ENCODE measurements around the gene CLSTN2. TPM values are rescaled to one million over a fixed set of nuclear protein-coding genes. Genes with fewer than 3 reads are reported as not detected.

CLSTN2 gene
- total RNA-seq, 1 experiment from 2014 or later, result 0.02 TPM

- intact Hi-C loops (cut with micrococcal nuclease), result no loop called here
- no peak for DNase-seq (ENCODE audit: low read depth, low spot score)
- Histone ChIP-seq H3K4me2 (ENCODE audit: low read length) (no peak overlapping the region), H3K4me1 (ENCODE audit: control insufficient read depth in 1 of 2, insufficient read depth in 2 of 2, low read length in 2 of 2) (no peaks in the 10 kb centered on the region), H4K20me1 (ENCODE audit: insufficient read depth) (no peaks in the 10 kb centered on the region), H3K36me3 (ENCODE audit: control insufficient read depth in 1 of 2, insufficient read depth in 2 of 2, low read length in 2 of 2) (no peaks in the 10 kb centered on the region), H3K27ac (ENCODE audit: low read depth, low read length) (no peak overlapping the region), H3K9ac (ENCODE audit: low read length) (no peak overlapping the region), H3K9me2 (ENCODE audit: insufficient read depth) (no peaks in the 10 kb centered on the region), H3K79me2 (ENCODE audit: insufficient read depth, low read length) (no peaks in the 10 kb centered on the region), H3K9me3 (ENCODE audit: control insufficient read depth in 1 of 2, insufficient read depth in 1 of 2, low read depth in 1 of 2, low read length in 2 of 2) (no peaks in the 10 kb centered on the region), H3K27me3 (ENCODE audit: insufficient read depth, low read length) (peaks cover 67% of the 10 kb centered on the region), H2AFZ (ENCODE audit: low read depth, low read length, poor library complexity, severe bottlenecking) (no peak overlapping the region), H3K4me3 (replicated peaks in 1 of 2; ENCODE audit: low read depth in 1 of 2, low read length in 2 of 2) (no peak overlapping the region)
- no TSS peak for BruUV-seq (replicated peaks)
- ChIA-PET RAD21 (ENCODE audit: low non-redundant PET in 1 of 2, low total read pairs in 2 of 2, uncharacterized antibody in 2 of 2, unreplicated experiment in 2 of 2) (no interaction called here), POLR2A (no interaction called here), CTCF (no interaction called here)
- no peak for ATAC-seq
- no peak for TF ChIP-seq ELF1 (IDR thresholded peaks at IDR 0.05; ENCODE audit: borderline replicate concordance, low read depth)
- TF ChIP-seq FOSL1 (IDR thresholded peaks at IDR 0.05; ENCODE audit: low read depth), result no peak
- no peak for TF ChIP-seq TCF7L2 (IDR thresholded peaks at IDR 0.05; ENCODE audit: borderline replicate concordance, extremely low read depth, insufficient read depth, insufficient read length)
- no peak for TF ChIP-seq EGR1 (IDR thresholded peaks at IDR 0.05; ENCODE audit: low read depth)
- no peak for TF ChIP-seq ZFX (IDR thresholded peaks at IDR 0.05)
- no peak for TF ChIP-seq CTCF (IDR thresholded peaks at IDR 0.05 in 2 of 3, conservative IDR thresholded peaks at IDR 0.05 in 1 of 3; ENCODE audit: borderline replicate concordance in 1 of 3, insufficient read depth in 1 of 3, low read depth in 2 of 3, low read length in 2 of 3)
- no peak for TF ChIP-seq CBX3 (IDR thresholded peaks at IDR 0.05; ENCODE audit: low read depth)
- TF ChIP-seq CEBPB (IDR thresholded peaks at IDR 0.05; ENCODE audit: low read depth), result no peak
- no peak for TF ChIP-seq POLR2A (IDR thresholded peaks at IDR 0.05; ENCODE audit: borderline replicate concordance, extremely low read depth, insufficient read depth, insufficient read length)
- TF ChIP-seq EZH2phosphoT487 (IDR thresholded peaks at IDR 0.05; ENCODE audit: borderline replicate concordance), result no peak
- TF ChIP-seq ZBTB33 (IDR thresholded peaks at IDR 0.05; ENCODE audit: extremely low read depth, insufficient replicate concordance, low read length), result no peak
- no peak for TF ChIP-seq POLR2AphosphoS5 (IDR thresholded peaks at IDR 0.05; ENCODE audit: low read depth, low read length)
Measured at GRCh38 chr3:140461250-140461649, 526.3 kb downstream of the CLSTN2 start.

Measured in HCT116 (cell line).